ENCODE results near the gene FBXO31.
"Not testable (repeated sequence)": the region's sequence is repeated elsewhere in the genome, so short reads cannot be mapped to it uniquely, and the experiment has no call there.

FBXO31 gene

DNA sequence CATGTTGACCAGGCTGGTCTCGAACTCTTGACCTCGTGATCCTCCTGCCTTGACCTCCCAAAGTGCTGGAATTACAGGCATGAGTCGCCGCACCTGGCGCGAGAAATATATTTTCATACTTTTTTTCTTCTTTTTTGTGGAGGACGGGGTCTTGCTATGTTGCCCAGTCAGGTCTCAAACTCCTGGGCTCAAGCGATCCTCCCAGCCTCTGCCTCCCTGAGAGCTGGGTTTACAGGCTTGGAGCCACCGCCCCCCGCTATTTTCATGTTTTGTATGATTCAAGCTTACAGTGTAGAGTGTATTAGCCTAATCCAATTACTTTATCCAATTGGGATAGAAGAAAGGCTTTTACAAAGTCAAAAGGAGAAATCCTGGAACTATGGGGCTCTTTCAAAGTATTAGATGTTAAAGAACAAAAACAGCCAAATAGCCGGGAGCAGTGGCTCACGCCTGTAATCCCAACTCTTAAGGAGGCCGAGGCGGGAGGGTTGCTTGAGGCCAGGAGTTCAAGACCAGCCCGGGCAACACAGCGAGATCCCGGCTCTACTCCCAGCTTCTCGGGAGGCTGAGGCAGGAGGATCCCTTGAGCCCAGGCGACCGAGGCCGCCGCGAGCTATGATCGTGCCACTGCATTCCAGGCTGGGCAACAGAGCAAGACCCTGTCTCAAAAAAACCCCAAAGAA lies 7.2 kb upstream of the FBXO31 start:
- Histone ChIP-seq H3K4me2 (ENCODE audit: low read length) (peak overlapping the region; percentile 92), H3K4me3 (ENCODE audit: low read length) (peak overlapping the region; percentile 74), H3K36me3 (ENCODE audit: insufficient read depth, low read length) (no peaks in the 10 kb centered on the region), H3K9me3 (replicated peaks; ENCODE audit: low read length) (no peaks in the 10 kb centered on the region), H3K27me3 (ENCODE audit: control insufficient read depth, insufficient read depth, low read length) (no peaks in the 10 kb centered on the region), H3K4me1 (ENCODE audit: control insufficient read depth, insufficient read depth, low read length) (peaks cover 47% of the 10 kb centered on the region), H3K9ac (ENCODE audit: low read depth, low read length) (peak overlapping the region; percentile 93)

- H3K9me3 ChIP-seq (replicated peaks; ENCODE audit: low read length); H3K36me3 ChIP-seq (ENCODE audit: insufficient read depth, low read length); H3K9ac ChIP-seq (ENCODE audit: low read depth, low read length); H3K27me3 ChIP-seq (ENCODE audit: control insufficient read depth, insufficient read depth, low read length); H3K4me3 ChIP-seq (ENCODE audit: low read length); H3K4me2 ChIP-seq (ENCODE audit: low read length): not testable (repeated sequence)
- H3K4me1 ChIP-seq (ENCODE audit: control insufficient read depth, insufficient read depth, low read length) = peaks cover 40% of the 10 kb centered on the region
These were observed 6.3 kb upstream of the FBXO31 start for GRCh38 chr16:87389914-87390313.

DNA sequence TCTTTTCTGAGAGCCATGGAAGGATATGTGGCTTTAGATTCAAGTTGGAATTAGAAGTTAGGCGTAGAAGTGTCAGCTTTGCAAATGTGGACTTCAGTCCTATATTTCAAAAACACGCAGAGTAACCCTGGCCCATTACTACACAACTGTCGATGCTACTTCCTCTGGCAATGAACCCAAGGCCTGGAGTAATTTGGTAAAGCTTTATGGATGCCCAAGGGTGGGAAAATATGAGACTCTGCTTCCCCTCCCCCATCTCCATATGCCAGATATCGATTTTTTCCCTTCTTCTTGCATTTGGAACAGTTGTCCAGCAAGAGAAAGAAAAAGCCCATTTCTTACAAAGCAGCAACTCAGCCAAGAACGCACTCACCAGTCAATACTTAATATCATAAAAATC lies 5.7 kb upstream of the FBXO31 start:
- Histone ChIP-seq H3K9ac (ENCODE audit: low read depth, low read length) (no peak overlapping the region), H3K4me2 (ENCODE audit: low read length) (no peak overlapping the region), H3K4me3 (ENCODE audit: low read length) (no peak overlapping the region), H3K36me3 (ENCODE audit: insufficient read depth, low read length) (no peaks in the 10 kb centered on the region), H3K4me1 (ENCODE audit: control insufficient read depth, insufficient read depth, low read length) (peaks cover 39% of the 10 kb centered on the region), H3K27me3 (ENCODE audit: control insufficient read depth, insufficient read depth, low read length) (no peaks in the 10 kb centered on the region), H3K9me3 (replicated peaks; ENCODE audit: low read length) (no peaks in the 10 kb centered on the region)

GRCh38 chr16:87388818-87389134 lies 5.2 kb upstream of the FBXO31 start:
- H3K4me2 ChIP-seq (ENCODE audit: low read length) = peak overlapping the region; percentile 57
- H3K27me3 ChIP-seq (ENCODE audit: control insufficient read depth, insufficient read depth, low read length) = no peaks in the 10 kb centered on the region
- H3K4me1 ChIP-seq (ENCODE audit: control insufficient read depth, insufficient read depth, low read length) = peaks cover 35% of the 10 kb centered on the region
- no peaks in the 10 kb centered on the region for H3K36me3 ChIP-seq (ENCODE audit: insufficient read depth, low read length)
- H3K9ac ChIP-seq (ENCODE audit: low read depth, low read length) = peak overlapping the region; percentile 32
- peak overlapping the region; percentile 10 for H3K4me3 ChIP-seq (ENCODE audit: low read length)
- no peaks in the 10 kb centered on the region for H3K9me3 ChIP-seq (replicated peaks; ENCODE audit: low read length)

DNA sequence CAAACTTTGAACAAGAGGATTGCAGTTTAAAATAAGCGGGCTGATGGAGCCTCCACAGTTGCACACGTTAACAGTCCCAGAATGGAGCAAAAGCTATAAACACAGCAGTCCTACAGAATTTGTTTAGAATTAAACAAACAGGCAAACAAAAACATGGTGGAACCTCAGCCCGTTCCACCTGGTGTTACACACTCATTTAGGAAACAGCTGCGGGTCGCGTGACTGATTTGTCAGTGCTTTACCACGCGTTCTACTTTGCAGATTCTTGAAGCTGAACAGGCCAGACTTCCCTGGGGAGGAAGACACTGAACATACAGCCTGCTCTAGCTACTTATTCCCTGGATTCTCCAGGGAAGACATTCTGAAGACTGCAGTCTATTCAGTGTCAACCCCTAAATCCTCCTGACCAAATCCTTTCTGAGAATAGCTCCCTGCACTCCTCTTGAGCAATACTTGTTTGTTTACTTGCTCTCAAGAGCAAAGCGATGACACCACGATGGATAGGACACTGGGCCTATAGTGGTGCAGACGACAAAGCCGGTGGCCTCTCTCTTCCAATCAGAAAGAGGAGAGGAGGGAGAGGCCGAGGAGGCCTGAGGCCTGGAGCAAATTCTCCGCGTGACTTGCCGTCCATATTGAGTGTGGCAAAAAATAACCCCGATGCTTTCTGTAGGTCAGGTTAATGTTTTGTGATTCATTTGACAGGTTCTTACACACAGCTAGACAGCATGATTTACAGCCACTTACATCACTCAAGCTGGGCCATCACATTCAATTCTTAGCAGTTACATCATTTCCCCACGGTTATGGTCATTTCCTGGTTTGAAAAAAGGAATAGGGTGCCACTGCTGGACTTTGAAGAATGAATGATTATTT lies 4.6 kb upstream of the FBXO31 start:
- H3K27me3 ChIP-seq (ENCODE audit: control insufficient read depth, insufficient read depth, low read length) = no peaks in the 10 kb centered on the region
- H3K9ac ChIP-seq (ENCODE audit: low read depth, low read length) = peak overlapping the region; percentile 32
- H3K4me3 ChIP-seq (ENCODE audit: low read length) = peak overlapping the region; percentile 31
- H3K4me2 ChIP-seq (ENCODE audit: low read length) = peak overlapping the region; percentile 57
- H3K9me3 ChIP-seq (replicated peaks; ENCODE audit: low read length) = no peaks in the 10 kb centered on the region
- peaks cover 32% of the 10 kb centered on the region for H3K4me1 ChIP-seq (ENCODE audit: control insufficient read depth, insufficient read depth, low read length)
- no peaks in the 10 kb centered on the region for H3K36me3 ChIP-seq (ENCODE audit: insufficient read depth, low read length)

GRCh38 chr16:87384875-87385167 lies 1.2 kb upstream of the FBXO31 start:
- Histone ChIP-seq H3K4me2 (ENCODE audit: low read length) (peak overlapping the region; percentile 91), H3K9ac (ENCODE audit: low read depth, low read length) (peak overlapping the region; percentile 85), H3K4me1 (ENCODE audit: control insufficient read depth, insufficient read depth, low read length) (peaks cover 47% of the 10 kb centered on the region), H3K4me3 (ENCODE audit: low read length) (peak overlapping the region; percentile 87)
- H3K27me3 ChIP-seq (ENCODE audit: control insufficient read depth, insufficient read depth, low read length); H3K36me3 ChIP-seq (ENCODE audit: insufficient read depth, low read length); H3K9me3 ChIP-seq (replicated peaks; ENCODE audit: low read length): not testable (repeated sequence)

DNA sequence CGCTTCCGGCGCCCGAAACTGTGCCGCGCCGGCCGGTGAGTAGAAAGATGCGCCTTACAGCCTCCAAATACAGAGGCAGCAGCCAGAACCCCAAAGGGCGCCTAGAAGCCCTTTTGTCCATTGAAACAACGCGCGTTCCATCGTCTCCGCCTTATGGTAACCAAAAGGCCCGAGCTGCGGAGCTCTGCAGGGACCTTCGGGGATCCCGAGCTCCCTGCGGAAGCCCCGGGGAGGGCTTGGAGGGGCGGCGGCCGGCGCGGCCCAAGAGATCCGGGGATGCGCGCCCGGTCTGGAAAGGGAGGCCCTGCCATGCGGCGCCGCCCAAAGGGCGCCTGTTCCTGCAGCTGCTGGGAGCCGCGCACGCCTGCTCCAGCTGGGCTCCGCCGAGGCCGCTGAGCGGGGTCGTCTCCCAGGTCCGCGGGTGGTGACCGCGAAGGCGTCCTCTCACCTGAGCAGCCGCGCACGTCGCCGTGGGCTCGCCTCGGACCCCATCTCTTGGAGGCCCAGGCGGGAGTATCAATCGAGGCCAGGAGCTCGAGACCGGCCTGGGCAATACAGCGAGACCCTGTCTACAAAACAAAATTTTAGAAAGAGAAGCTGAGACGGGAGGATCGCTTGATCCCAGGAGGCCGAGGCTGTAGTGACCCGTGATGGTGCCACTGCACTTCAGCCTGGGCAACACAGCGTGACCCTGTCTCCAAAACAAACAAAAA lies 742 bp upstream of the FBXO31 start:
- Histone ChIP-seq H3K4me1 (ENCODE audit: control insufficient read depth, insufficient read depth, low read length) (peaks cover 46% of the 10 kb centered on the region), H3K4me2 (ENCODE audit: low read length) (peak overlapping the region; percentile 91), H3K4me3 (ENCODE audit: low read length) (peak overlapping the region; percentile 87), H3K9ac (ENCODE audit: low read depth, low read length) (peak overlapping the region; percentile 85), H3K9me3 (replicated peaks; ENCODE audit: low read length) (no peaks in the 10 kb centered on the region), H3K27me3 (ENCODE audit: control insufficient read depth, insufficient read depth, low read length) (no peaks in the 10 kb centered on the region), H3K36me3 (ENCODE audit: insufficient read depth, low read length) (no peaks in the 10 kb centered on the region)

GRCh38 chr16:87382023-87382785 lies 1.4 kb downstream of the FBXO31 start:
- Histone ChIP-seq H3K9me3 (replicated peaks; ENCODE audit: low read length) (no peaks in the 10 kb centered on the region), H3K4me3 (ENCODE audit: low read length) (peak overlapping the region; percentile 87), H3K9ac (ENCODE audit: low read depth, low read length) (peak overlapping the region; percentile 85), H3K27me3 (ENCODE audit: control insufficient read depth, insufficient read depth, low read length) (no peaks in the 10 kb centered on the region), H3K4me1 (ENCODE audit: control insufficient read depth, insufficient read depth, low read length) (peaks cover 28% of the 10 kb centered on the region), H3K4me2 (ENCODE audit: low read length) (peak overlapping the region; percentile 91), H3K36me3 (ENCODE audit: insufficient read depth, low read length) (no peaks in the 10 kb centered on the region)

- H3K4me2 ChIP-seq (ENCODE audit: low read length) = peak overlapping the region; percentile 91
- peak overlapping the region; percentile 21 for H3K9ac ChIP-seq (ENCODE audit: low read depth, low read length)
- peaks cover 32% of the 10 kb centered on the region for H3K4me1 ChIP-seq (ENCODE audit: control insufficient read depth, insufficient read depth, low read length)
- H3K4me3 ChIP-seq (ENCODE audit: low read length) = peak overlapping the region; percentile 87
- H3K27me3 ChIP-seq (ENCODE audit: control insufficient read depth, insufficient read depth, low read length) = no peaks in the 10 kb centered on the region
- no peaks in the 10 kb centered on the region for H3K36me3 ChIP-seq (ENCODE audit: insufficient read depth, low read length)
- no peaks in the 10 kb centered on the region for H3K9me3 ChIP-seq (replicated peaks; ENCODE audit: low read length)
These were observed 2.7 kb downstream of the FBXO31 start for GRCh38 chr16:87380881-87381280.

DNA sequence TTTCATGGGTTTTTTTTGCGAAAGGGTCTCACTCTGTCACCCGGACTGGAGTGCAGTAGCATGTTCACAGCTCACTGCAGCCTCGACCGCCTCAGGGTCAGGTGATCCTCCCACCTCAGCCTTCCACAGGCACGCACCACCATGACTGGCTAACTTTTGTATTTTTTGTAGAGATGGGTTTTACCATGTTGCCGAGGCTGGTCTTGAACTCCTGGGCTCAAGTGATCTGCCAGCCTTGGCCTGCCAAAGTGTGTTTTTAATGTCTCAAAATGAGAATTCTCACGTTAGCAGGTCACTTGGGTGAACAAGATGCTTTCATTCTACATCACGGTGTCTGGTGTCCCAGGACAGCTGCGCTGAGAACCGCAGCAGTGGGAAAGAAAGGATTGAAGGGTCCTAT lies 3.2 kb downstream of the FBXO31 start:
- Histone ChIP-seq H3K9me3 (replicated peaks; ENCODE audit: low read length) (no peaks in the 10 kb centered on the region), H3K4me3 (ENCODE audit: low read length) (no peak overlapping the region), H3K9ac (ENCODE audit: low read depth, low read length) (no peak overlapping the region), H3K36me3 (ENCODE audit: insufficient read depth, low read length) (no peaks in the 10 kb centered on the region), H3K4me1 (ENCODE audit: control insufficient read depth, insufficient read depth, low read length) (peaks cover 37% of the 10 kb centered on the region), H3K27me3 (ENCODE audit: control insufficient read depth, insufficient read depth, low read length) (no peaks in the 10 kb centered on the region), H3K4me2 (ENCODE audit: low read length) (peak overlapping the region; percentile 91)

- H3K4me1 ChIP-seq (ENCODE audit: control insufficient read depth, insufficient read depth, low read length) = peaks cover 34% of the 10 kb centered on the region
- not testable (repeated sequence) for H3K9ac ChIP-seq (ENCODE audit: low read depth, low read length); H3K4me3 ChIP-seq (ENCODE audit: low read length); H3K27me3 ChIP-seq (ENCODE audit: control insufficient read depth, insufficient read depth, low read length); H3K36me3 ChIP-seq (ENCODE audit: insufficient read depth, low read length); H3K9me3 ChIP-seq (replicated peaks; ENCODE audit: low read length); H3K4me2 ChIP-seq (ENCODE audit: low read length)
These were observed 4.2 kb downstream of the FBXO31 start for GRCh38 chr16:87379312-87379752.
